SK-N-SH (cell line): ENCODE data around the gene RDH14. TPM values are rescaled to one million over a fixed set of nuclear protein-coding genes. Genes with fewer than 3 reads are reported as not detected.
A peak's percentile ranks its signal among the peaks of the same experiment; 100 is the strongest.

Experiments used
- CTCF ChIA-PET: fragments of 300-600, 350-600 bp; formaldehyde crosslinking; extraction: SDS; loops from one replicate; lab custom pipeline; 2021; lab: Yijun Ruan, JAX
- POLR2A ChIA-PET: fragments of 350-600 bp; sonication (Branson Sonifier 250); formaldehyde crosslinking; extraction: SDS; loops from one replicate; lab custom pipeline; 2020; ENCODE audit warnings: antibody characterized with exemption, inconsistent platforms; lab: Yijun Ruan, JAX
- DNase-seq: peaks from one replicate; pipeline ENCODE4 v3.0.0; 2012
- H2AFZ ChIP-seq: fragments of 200-600 bp; sonication (generic); 2 replicates; pipeline ENCODE4 v1.8.1; 2016; ENCODE audit warnings: antibody characterized with exemption, mild to moderate bottlenecking, low read depth
- H3F3A ChIP-seq: fragments of 200-600 bp; sonication (generic); replicated peaks from 2 replicates; pipeline ENCODE3; 2016; ENCODE audit warnings: antibody characterized with exemption, mild to moderate bottlenecking; ENCODE audit not compliant: insufficient read depth
- H3K27ac ChIP-seq, 2 experiments: fragments of 200-500 bp in 1 of 2; fragments of 200-600 bp in 1 of 2; sonication (Bioruptor generic) in 1 of 2; sonication (generic), shearing (Covaris generic) in 1 of 2; 2 replicates each; pipeline versions ENCODE4 v1.5.1 to v1.6.1; 2014 to 2016; ENCODE audit warnings: low read depth in 2 of 2, inconsistent platforms in 1 of 2, low read length in 1 of 2, mild to moderate bottlenecking in 1 of 2, mixed read lengths in 1 of 2
- H3K27me3 ChIP-seq: fragments of 200-600 bp; sonication (generic), shearing (Covaris generic); 2 replicates; pipeline ENCODE4 v1.6.1; 2016; ENCODE audit warnings: mixed run types; ENCODE audit not compliant: insufficient read depth
- H3K36me3 ChIP-seq, 2 experiments: fragments of 200-500 bp in 1 of 2; fragments of 200-600 bp in 1 of 2; sonication (Bioruptor generic) in 1 of 2; sonication (generic) in 1 of 2; replicated peaks in 1 of 2; 2 replicates each; pipeline versions ENCODE3 to v1.5.1; 2014 to 2016; ENCODE audit warnings: low read length in 1 of 2, mild to moderate bottlenecking in 1 of 2; ENCODE audit not compliant: insufficient read depth in 2 of 2, control insufficient read depth in 1 of 2
- H3K4me1 ChIP-seq, 2 experiments: fragments of 200-500 bp in 1 of 2; fragments of 200-600 bp in 1 of 2; sonication (Bioruptor generic) in 1 of 2; sonication (generic), shearing (Covaris generic) in 1 of 2; 2 replicates each; pipeline versions ENCODE4 v1.5.1 to v1.6.1; 2014 to 2016; ENCODE audit warnings: low read depth in 1 of 2, low read length in 1 of 2, mixed run types in 1 of 2; ENCODE audit not compliant: insufficient read depth in 2 of 2, control insufficient read depth in 1 of 2
- H3K4me2 ChIP-seq: fragments of 200-600 bp; sonication (generic), shearing (Covaris generic); 2 replicates; pipeline ENCODE4 v1.6.1; 2017; ENCODE audit warnings: mixed run types
- H3K4me3 ChIP-seq, 2 experiments: fragments of 200-500 bp in 1 of 2; fragments of 200-600 bp in 1 of 2; sonication (Bioruptor generic) in 1 of 2; sonication (generic), shearing (Covaris generic) in 1 of 2; 2 replicates each; pipeline versions ENCODE4 v1.5.1 to v1.8.1; 2014 to 2016; ENCODE audit warnings: low read depth in 2 of 2, inconsistent platforms in 1 of 2, low read length in 1 of 2, mild to moderate bottlenecking in 1 of 2, mixed read lengths in 1 of 2, moderate library complexity in 1 of 2
- H3K79me2 ChIP-seq: fragments of 200-600 bp; sonication (generic); 2 replicates; pipeline ENCODE4 v1.8.1; 2017; ENCODE audit warnings: mild to moderate bottlenecking; ENCODE audit not compliant: insufficient read depth
- H3K9ac ChIP-seq: fragments of 200-600 bp; sonication (generic); 2 replicates; pipeline ENCODE4 v1.6.1; 2017; ENCODE audit warnings: mixed run types
- H3K9me2 ChIP-seq: fragments of 200-600 bp; sonication (generic); 2 replicates; pipeline ENCODE4 v1.6.1; 2017; ENCODE audit warnings: mixed run types
- H3K9me3 ChIP-seq: fragments of 200-600 bp; sonication (generic); 2 replicates; pipeline ENCODE4 v1.6.1; 2017; ENCODE audit warnings: mixed run types, mild to moderate bottlenecking, moderate library complexity
- H4K20me1 ChIP-seq: fragments of 200-600 bp; sonication (generic); 2 replicates; pipeline ENCODE4 v1.6.1; 2017; ENCODE audit warnings: mild to moderate bottlenecking, mixed run types; ENCODE audit not compliant: insufficient read depth
- GABPA ChIP-seq: IDR thresholded peaks from 2 replicates; pipeline ENCODE4 v1.4.0; 2012; ENCODE audit warnings: low read depth, mild to moderate bottlenecking
- GATA2 ChIP-seq: sonication (generic); formaldehyde crosslinking; IDR thresholded peaks from 2 replicates; pipeline ENCODE4 v1.5.0; 2020; ENCODE audit warnings: mild to moderate bottlenecking, missing genetic modification reagents
- IRF3 ChIP-seq: fragments of 150-350 bp; IDR thresholded peaks from 2 replicates; pipeline ENCODE4 v1.6.1; 2016; ENCODE audit warnings: mild to moderate bottlenecking, low read depth, low read length
- JUND ChIP-seq: IDR thresholded peaks from 2 replicates; pipeline ENCODE4 v1.4.0; 2012
- MAX ChIP-seq: IDR thresholded peaks from 2 replicates; pipeline ENCODE4 v1.4.0; 2012; ENCODE audit warnings: low read depth
- MEF2A ChIP-seq: IDR thresholded peaks from 2 replicates; pipeline ENCODE4 v1.4.0; 2012; ENCODE audit warnings: low read depth, borderline replicate concordance
- NFIC ChIP-seq: IDR thresholded peaks from 2 replicates; pipeline ENCODE4 v1.4.0; 2012; ENCODE audit warnings: borderline replicate concordance
- NRF1 ChIP-seq: IDR thresholded peaks from 2 replicates; pipeline ENCODE4 v1.6.1; 2012; ENCODE audit warnings: low read depth, mild to moderate bottlenecking, low read length
- POLR2AphosphoS5 ChIP-seq: IDR thresholded peaks from 2 replicates; pipeline ENCODE4 v1.6.1; 2012; ENCODE audit warnings: low read depth, low read length
- RCOR1 ChIP-seq: fragments of 150-350 bp; IDR thresholded peaks from 2 replicates; pipeline ENCODE4 v1.6.1; 2017; ENCODE audit warnings: antibody characterized with exemption, low read length
- RFX5 ChIP-seq: IDR thresholded peaks from 2 replicates; pipeline ENCODE4 v1.6.1; 2012; ENCODE audit warnings: mild to moderate bottlenecking, improper control_type of control experiment, low read length
- RXRA ChIP-seq: IDR thresholded peaks from 2 replicates; pipeline ENCODE4 v1.4.0; 2012; ENCODE audit warnings: low read depth, mild to moderate bottlenecking, borderline replicate concordance
- SMC3 ChIP-seq: IDR thresholded peaks from 2 replicates; pipeline ENCODE4 v1.6.1; 2012; ENCODE audit warnings: low read depth, low read length, improper control_type of control experiment
- TAF1 ChIP-seq: IDR thresholded peaks from 2 replicates; pipeline ENCODE4 v1.6.1; 2012; ENCODE audit warnings: low read depth, mild to moderate bottlenecking, low read length, moderate library complexity, borderline replicate concordance
- TCF12 ChIP-seq: IDR thresholded peaks from 2 replicates; pipeline ENCODE4 v1.4.0; 2012
- TEAD4 ChIP-seq: IDR thresholded peaks from 2 replicates; pipeline ENCODE4 v1.4.0; 2012; ENCODE audit warnings: mild to moderate bottlenecking, borderline replicate concordance; ENCODE audit not compliant: insufficient read depth
- WGBS: methylation state at CpG from one replicate; pipeline ENCODE4 v1.1.6; 2017; ENCODE audit warnings: low lambda C conversion rate; 5-methylcytosine and 5-hydroxymethylcytosine counted together
- polyA plus RNA-seq, 3 experiments: library from polyadenylated mRNA; depleted of rRNA; stranded (reverse); fragments of >200 nt; gene quantifications; 2 replicates each; pipeline ENCODE4 v1.2.3, GENCODE V29; 2012

Gene RDH14
- polyA plus RNA-seq, 1 of the 3 experiments (the other 2 are of a cell fraction), result 20.2 TPM

- peaks cover 0 to 3% of the 10 kb centered on the region in 2 experiments for H3K36me3 ChIP-seq
- no peak for DNase-seq
- H3K79me2 ChIP-seq, result no peaks in the 10 kb centered on the region
- TF ChIP-seq JUND (no peak), IRF3 (no peak), TAF1 (no peak), RXRA (no peak), TCF12 (0 out of 2 replicates have a peak, but pooled peaks have one; percentile 16), TEAD4 (no peak)
- H3K9me2 ChIP-seq, result no peaks in the 10 kb centered on the region
- no peak overlapping the region for H3K4me3 ChIP-seq
- no peak overlapping the region for H2AFZ ChIP-seq
- peaks cover 17% of the 10 kb centered on the region for H3F3A ChIP-seq
- H3K9me3 ChIP-seq, result peaks cover 4% of the 10 kb centered on the region; the same call in 1 of the 2 replicates
- no peak overlapping the region for H3K9ac ChIP-seq
- H3K27ac ChIP-seq, result peak overlapping the region in 1 of 2 experiments; percentile 64; a peak in 2 of 4 replicates
- ChIA-PET CTCF (interaction anchor here (1.7 kb wide), 1 partner anchor 24 kb away, joined by 12 read pairs; no protein-coding TSS in a partner anchor), POLR2A (no interaction called here)
- no peaks in the 10 kb centered on the region for H4K20me1 ChIP-seq
- 51% methylated on average over 3 of the region's 3 CpGs for WGBS
- no peaks in the 10 kb centered on the region for H3K27me3 ChIP-seq
- no peak overlapping the region for H3K4me2 ChIP-seq
- H3K4me1 ChIP-seq, result peaks cover 0 to 29% of the 10 kb centered on the region in 2 experiments; a peak in 3 of 4 replicates
These were observed 16.3 kb downstream of the RDH14 start for GRCh38 chr2:18544171-18544570.

- Histone ChIP-seq H3K9me2 (no peaks in the 10 kb centered on the region), H3F3A (peaks cover 12% of the 10 kb centered on the region), H3K4me1 (peaks cover 0 to 16% of the 10 kb centered on the region in 2 experiments; a peak in 2 of 4 replicates), H3K4me3 (no peak overlapping the region), H3K27me3 (no peaks in the 10 kb centered on the region), H3K79me2 (no peaks in the 10 kb centered on the region), H3K9ac (no peak overlapping the region), H3K36me3 (peaks cover 0 to 3% of the 10 kb centered on the region in 2 experiments), H3K27ac (no peak overlapping the region), H2AFZ (no peak overlapping the region), H3K4me2 (no peak overlapping the region), H3K9me3 (peaks cover 4% of the 10 kb centered on the region; the same call in 1 of the 2 replicates), H4K20me1 (no peaks in the 10 kb centered on the region)
- DNase-seq, result no peak
- CTCF ChIA-PET, result no interaction called here
- POLR2A ChIA-PET, result no interaction called here
- no peak for TF ChIP-seq MAX
- TF ChIP-seq RFX5, result no peak
- no peak for TF ChIP-seq NFIC
- TF ChIP-seq GABPA, result no peak
- no peak for TF ChIP-seq POLR2AphosphoS5
- TF ChIP-seq TCF12, result no peak
- no peak for TF ChIP-seq MEF2A
- TF ChIP-seq GATA2, result no peak
- TF ChIP-seq JUND, result no peak
- TF ChIP-seq RXRA, result no peak
- TF ChIP-seq RCOR1, result no peak
- no peak for TF ChIP-seq SMC3
- no peak for TF ChIP-seq NRF1
- WGBS, result 88% methylated on average over 2 of the region's 2 CpGs
These were observed 19.6 kb downstream of the RDH14 start for GRCh38 chr2:18540872-18541271.
